GM18519 (cell line): Measurements from ENCODE around the gene PLXNB1.

Experiments used
- ATAC-seq: cut with Tn5 transposase; IDR thresholded peaks from one replicate; pipeline ENCODE4 v1.9.1; 2021; ENCODE audit warnings: mild to moderate bottlenecking, moderate library complexity; ENCODE audit not compliant: unreplicated experiment, low FRiP score

The PLXNB1 gene

DNA sequence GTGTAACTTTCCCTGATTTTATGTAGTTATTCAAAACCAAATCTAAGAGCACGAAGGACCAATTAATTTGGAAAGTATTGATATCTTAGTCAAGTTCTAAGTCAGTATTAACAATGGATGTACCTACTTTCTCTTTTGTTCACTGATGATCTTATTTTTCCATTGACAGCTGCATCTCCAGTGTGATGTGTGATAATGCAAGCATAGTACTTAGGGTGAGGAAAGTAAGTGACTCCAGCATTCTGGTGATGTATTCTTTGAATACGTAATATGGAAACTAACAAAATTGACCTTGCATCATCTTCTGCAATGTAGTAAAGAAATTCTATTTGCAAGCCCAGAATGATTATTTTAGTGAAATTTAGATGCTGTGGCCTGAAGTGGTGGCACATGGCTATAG is 35.5 kb downstream of the PLXNB1 start:
- ATAC-seq: no peak

DNA sequence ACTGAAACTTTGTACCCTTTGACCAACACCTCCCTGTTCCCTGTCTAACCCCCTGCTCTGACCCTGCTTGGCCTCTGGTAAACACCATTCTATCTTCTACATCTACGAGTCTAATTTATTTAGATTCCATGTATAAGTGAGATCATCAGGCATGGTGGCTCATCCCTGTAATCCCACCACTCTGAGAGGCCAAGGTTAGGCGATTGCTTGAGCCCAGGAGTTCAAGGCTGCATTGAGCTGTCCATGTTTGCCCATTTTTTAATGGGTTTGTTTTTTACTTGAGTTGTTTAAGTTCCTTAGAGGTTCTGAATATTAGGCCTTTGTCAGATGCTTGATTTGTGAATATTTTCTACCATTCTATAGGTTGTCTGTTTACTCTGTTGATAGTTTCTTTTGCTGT is 40.9 kb downstream of the PLXNB1 start:
- ATAC-seq: no peak

DNA sequence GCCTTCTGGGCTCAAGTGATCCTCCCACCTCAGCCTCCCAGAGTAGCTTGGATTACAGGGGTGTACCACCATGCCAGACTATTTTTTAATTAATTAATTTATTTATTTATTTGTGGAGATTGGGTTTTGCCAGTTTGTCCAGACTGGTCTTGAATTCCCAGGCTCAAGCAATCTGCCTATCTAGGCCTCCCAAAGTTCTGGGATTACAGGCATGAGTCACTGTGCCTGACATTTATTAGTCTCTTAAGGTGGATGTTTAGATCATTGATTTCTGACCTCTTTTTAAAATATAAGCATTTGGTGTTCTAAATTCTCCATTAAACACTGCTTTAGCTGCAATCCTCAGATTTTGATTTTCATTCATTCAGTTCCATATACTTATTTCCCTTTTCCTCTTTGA is 42.3 kb downstream of the PLXNB1 start:
- no peak for ATAC-seq

DNA sequence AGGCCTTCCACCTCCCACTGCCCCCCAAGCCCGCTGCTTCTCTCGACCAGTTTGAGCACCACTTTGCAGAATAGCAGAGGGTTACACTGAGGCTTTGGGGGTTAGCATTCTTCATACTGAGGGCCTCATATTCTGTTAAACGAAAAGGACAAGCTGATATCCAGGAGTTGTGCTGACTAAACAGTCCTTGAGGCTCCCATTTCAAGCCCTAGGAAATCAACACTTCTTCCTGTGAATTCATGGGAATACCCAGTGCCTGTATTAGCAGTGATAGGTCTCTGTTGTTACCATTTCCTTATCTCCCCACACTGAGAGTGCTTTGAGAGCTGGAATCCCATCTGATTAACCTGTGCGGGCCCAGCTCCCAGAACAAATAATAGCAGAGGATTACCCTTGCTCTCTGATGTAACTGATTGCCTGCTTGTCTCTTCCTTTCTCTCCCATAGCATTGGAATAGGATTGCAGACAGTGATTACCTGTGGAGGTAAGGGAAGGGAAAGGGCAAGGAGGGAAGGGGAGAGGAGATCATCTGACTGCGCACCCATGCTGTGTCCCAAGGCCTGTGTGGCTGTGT is 56.9 kb downstream of the PLXNB1 start:
- ATAC-seq: no peak

DNA sequence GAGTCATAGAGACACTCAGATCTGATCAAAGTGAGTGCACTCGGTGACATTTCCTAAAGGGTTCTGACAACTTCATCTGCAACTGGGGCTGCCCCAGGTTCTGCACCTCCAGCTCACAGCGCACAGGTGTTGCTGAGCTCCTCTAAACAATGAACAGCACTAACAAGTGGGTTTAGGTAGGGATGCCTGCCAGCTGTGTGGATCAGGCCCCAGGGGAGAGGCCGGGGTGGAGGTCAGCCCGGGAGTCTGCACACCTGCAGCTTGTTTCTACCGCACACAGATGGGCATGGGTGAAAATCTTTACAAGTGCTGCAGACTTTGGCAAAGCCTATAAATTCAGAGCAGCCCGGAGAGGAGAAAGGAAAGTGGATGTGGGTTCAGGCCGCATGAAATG is 57.5 kb downstream of the PLXNB1 start:
- ATAC-seq: no peak

DNA sequence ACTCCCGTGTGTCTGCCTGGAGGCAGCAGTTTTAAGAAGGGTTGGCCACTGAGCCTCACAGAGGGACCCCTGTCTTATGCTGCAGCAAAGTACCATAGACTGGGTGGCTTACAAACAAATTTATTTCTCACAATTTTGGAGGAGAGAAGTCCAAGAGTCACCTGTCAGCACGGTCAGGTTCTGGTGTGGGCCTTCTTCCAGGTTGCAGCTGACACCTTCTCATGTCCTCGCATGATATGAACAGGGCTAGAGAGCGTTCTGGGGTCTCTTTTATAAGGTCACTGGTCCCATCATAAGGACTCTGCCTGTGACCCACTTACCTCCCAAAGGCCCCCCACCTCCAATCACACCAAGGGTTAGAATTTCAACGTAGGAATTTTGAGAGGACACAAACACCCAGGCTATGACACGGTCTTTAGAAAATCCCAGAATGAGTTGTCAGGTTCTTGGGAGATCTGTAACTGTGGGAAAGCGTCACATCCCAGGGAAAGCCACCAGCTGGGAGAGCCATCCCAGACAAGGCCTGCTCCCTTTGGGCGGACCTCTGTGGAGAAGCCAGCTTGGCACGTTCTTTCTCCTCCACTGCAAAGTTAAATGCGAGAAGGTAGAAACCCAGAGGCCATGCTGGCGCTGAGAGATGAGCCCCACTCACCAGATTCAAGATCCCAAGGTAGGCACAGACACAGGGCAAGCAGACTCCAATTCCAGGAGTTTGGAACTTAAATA is 58.1 kb downstream of the PLXNB1 start, which contains the start of gene FBXW12:
Gene FBXW12 (plus strand): TSS at position 569 of the 726 bp plus-strand sequence. CDS start 549 bp downstream, outside the sequence.
- no peak for ATAC-seq

DNA sequence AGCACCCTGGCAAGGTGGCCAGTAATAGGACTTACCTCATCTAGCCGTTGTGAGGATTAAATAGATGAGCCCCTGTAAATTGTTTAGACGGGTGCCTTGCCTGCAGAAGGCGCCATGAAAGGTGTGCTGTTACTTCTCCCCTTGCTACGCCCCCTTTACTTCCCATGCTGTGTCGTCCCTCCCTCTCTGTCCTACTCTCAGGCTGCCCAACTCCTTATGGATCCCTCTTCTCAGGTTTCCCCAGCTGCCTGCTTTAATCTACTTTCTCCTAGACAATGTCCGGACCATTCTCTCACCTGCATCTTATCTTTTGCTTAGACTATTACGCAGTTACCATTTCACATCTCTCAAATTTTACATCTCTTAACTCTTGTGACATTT is 59.6 kb downstream of the PLXNB1 start:
- no peak for ATAC-seq

DNA sequence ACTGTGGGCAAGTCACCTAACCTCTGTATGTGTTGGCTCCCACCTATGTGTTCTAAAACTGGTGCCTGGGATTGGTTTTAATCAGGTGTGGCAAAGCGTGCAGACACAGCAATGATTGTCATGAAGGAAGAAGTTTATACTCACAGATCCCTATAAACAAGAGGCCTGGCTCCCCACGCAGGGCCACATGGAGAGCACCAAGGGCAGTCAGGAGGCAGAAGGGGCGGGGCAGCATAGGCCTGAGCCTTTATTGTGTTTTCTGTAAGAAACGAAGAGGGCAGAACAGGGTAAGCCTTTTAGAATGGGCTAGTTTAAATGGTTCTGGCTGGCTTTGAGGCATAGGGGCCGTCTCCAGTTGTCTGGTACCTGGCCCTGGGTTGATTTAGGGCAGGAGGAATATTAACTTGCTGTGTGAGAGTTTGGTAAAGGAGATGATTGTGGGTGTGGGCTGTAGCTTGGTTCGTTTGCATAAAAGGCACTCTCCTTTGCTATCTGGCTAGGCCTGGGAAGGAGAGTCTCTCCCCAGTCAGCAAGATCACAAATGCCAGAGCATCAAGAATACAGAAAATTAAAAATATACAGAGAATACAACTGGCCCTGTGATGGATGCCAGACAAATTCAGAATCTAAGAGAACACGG is 60.1 kb downstream of the PLXNB1 start:
- no peak for ATAC-seq

DNA sequence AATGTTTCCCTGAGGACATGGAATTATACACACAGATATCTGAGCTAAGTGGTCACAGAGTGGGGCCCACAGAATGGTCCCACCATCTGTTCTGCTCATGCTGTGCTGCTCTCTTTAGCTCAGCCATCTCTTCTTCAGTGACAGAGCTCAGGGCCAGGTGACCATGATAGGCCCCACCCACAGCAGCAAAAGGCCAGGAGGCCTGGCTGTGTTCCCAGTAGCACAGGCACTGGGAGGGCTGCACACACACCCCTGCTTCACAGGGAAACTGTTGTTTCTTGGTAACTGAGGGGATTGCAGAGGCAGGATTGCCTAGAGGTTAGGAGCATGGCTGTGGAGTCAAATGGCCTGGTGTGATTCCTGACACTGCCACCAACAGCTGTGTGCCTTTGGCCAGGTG is 62.7 kb downstream of the PLXNB1 start:
- ATAC-seq: no peak

DNA sequence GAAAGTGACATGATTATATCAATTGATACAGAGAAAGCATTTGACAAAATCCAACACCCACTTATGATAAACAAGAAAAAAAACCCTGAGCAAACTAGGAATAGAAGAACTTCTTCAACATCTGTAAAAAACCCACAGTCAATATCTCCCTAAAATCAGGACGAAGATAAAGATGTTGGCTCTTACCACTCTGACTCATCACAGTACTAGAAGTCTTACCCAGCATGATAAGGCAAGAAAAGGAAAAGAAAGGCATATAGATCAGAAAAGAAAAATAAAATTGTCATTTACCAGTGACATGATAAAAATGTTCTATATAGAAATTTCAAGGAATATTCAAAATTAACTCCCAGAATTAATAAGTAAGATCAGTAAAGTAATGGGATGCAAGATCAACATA is 65.0 kb downstream of the PLXNB1 start:
- no peak for ATAC-seq

DNA sequence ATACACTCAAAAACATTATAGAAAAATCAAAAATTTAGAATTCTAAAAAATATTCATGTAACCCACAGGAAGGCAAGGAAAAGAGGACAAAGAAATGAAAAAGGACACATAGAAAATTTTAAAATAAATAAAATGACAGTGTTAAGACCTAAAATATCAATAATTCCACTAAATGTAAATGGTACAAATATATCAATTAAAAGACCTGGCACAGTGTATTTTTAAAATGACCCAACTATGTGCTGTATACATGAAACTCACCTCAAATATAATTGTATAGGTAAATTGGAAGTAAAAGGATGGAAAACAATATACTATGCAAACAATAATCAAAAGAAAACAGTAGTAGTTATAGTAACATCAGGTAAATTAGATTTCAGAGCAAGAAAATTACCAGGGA is 68.0 kb downstream of the PLXNB1 start:
- ATAC-seq: no peak

DNA sequence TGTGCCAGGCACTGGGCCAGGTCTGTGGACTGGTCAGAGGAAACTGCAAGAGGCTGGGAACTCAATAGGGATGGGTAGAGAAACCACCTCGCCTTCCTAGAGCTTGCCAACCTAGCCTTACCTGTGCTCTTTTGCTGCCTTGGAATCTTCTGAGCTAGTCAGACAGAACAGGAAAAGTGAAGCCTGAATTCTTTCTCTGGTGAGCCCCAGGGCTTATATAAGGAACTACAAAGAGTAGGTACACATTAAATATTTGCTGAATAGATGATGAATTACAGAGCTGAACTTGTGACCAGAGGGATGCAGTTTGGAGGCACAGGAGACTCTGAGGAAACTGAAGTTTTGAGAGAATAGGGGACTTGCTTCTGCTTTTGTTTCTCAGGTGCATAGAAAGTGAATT is 73.5 kb downstream of the PLXNB1 start:
- ATAC-seq: no peak

DNA sequence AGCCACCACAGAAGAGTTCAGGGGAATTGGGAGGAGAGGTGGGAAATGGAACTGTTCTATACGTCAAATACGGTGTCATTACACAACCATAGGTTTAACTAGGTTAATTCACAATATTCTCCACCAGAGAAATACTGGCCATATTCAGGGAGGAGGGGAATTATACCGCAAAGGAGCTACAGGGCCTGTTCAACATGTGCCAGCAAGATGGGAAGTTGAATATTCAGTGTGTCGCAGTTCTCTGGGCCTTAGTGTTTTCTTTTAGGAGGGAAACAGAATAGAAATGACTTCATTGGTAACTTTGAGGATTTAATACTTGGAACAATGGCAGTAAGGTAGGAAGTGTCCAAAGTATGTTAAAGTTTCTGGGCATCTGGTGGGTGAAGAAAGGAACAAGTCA is 75.9 kb downstream of the PLXNB1 start:
- ATAC-seq: no peak
